H9 (cell line): ENCODE measurements around the gene GPR183. TPM values are rescaled to one million over a fixed set of nuclear protein-coding genes. Genes with fewer than 3 reads are reported as not detected.

Experiments
- DNase-seq: peaks from one replicate; pipeline ENCODE4 v3.0.0-alpha.2; 2017
- H2AFZ ChIP-seq: one replicate; pipeline ENCODE4 v1.6.1; 2013; ENCODE audit warnings: mild to moderate bottlenecking, low read length, control low read depth, moderate library complexity
- H2AK5ac ChIP-seq: 2 replicates; pipeline ENCODE4 v1.6.1; 2013; ENCODE audit warnings: low read length, control low read depth, mixed read lengths; ENCODE audit not compliant: insufficient read length
- H2BK120ac ChIP-seq: one replicate; pipeline ENCODE4 v1.6.1; 2013; ENCODE audit warnings: low read depth, mild to moderate bottlenecking, low read length, control low read depth, inconsistent platforms; ENCODE audit not compliant: poor library complexity, severe bottlenecking
- H2BK12ac ChIP-seq: 2 replicates; pipeline ENCODE4 v1.6.1; 2013; ENCODE audit warnings: low read length, control low read depth, mixed read lengths, low read depth; ENCODE audit not compliant: insufficient read length
- H2BK15ac ChIP-seq: 2 replicates; pipeline ENCODE4 v1.6.1; 2013; ENCODE audit warnings: low read depth, low read length, control low read depth
- H2BK20ac ChIP-seq: one replicate; pipeline ENCODE4 v1.6.1; 2013; ENCODE audit warnings: low read depth, mild to moderate bottlenecking, low read length, control low read depth, inconsistent platforms; ENCODE audit not compliant: poor library complexity, severe bottlenecking
- H2BK5ac ChIP-seq: 2 replicates; pipeline ENCODE4 v1.6.1; 2013; ENCODE audit warnings: low read length, control low read depth, mixed read lengths; ENCODE audit not compliant: insufficient read length
- H3K14ac ChIP-seq: 2 replicates; pipeline ENCODE4 v1.6.1; 2013; ENCODE audit warnings: low read length, control low read depth; ENCODE audit not compliant: insufficient read depth
- H3K18ac ChIP-seq: 2 replicates; pipeline ENCODE4 v1.6.1; 2013; ENCODE audit warnings: low read depth, mild to moderate bottlenecking, mixed read lengths, low read length, control low read depth; ENCODE audit not compliant: insufficient read length
- H3K23ac ChIP-seq: 2 replicates; pipeline ENCODE4 v1.6.1; 2013; ENCODE audit warnings: low read length, control low read depth, mixed read lengths, low read depth; ENCODE audit not compliant: insufficient read length
- H3K23me2 ChIP-seq: 2 replicates; pipeline ENCODE4 v1.6.1; 2013; ENCODE audit warnings: low read depth, mild to moderate bottlenecking, mixed read lengths, low read length, control low read depth; ENCODE audit not compliant: insufficient read length, poor library complexity, severe bottlenecking
- H3K27ac ChIP-seq: 2 replicates; pipeline ENCODE4 v1.5.1; 2013; ENCODE audit warnings: low read length, control low read depth, mixed read lengths, low read depth; ENCODE audit not compliant: insufficient read length
- H3K27me3 ChIP-seq: 2 replicates; pipeline ENCODE4 v1.6.1; 2013; ENCODE audit warnings: low read length, control low read depth, inconsistent platforms; ENCODE audit not compliant: insufficient read depth
- H3K4ac ChIP-seq: 2 replicates; pipeline ENCODE4 v1.6.1; 2013; ENCODE audit warnings: low read depth, mild to moderate bottlenecking, control low read depth, inconsistent platforms, low read length, moderate library complexity
- H3K4me1 ChIP-seq: 2 replicates; pipeline ENCODE4 v1.6.1; 2013; ENCODE audit warnings: low read length, control low read depth, inconsistent platforms; ENCODE audit not compliant: insufficient read depth
- H3K4me2 ChIP-seq: 2 replicates; pipeline ENCODE4 v1.6.1; 2013; ENCODE audit warnings: low read length, control low read depth, mixed read lengths; ENCODE audit not compliant: insufficient read length, insufficient read depth
- H3K56ac ChIP-seq: 2 replicates; pipeline ENCODE4 v1.6.1; 2013; ENCODE audit warnings: low read depth, mild to moderate bottlenecking, mixed read lengths, low read length, control low read depth; ENCODE audit not compliant: insufficient read length
- H3K79me1 ChIP-seq: 2 replicates; pipeline ENCODE4 v1.6.1; 2013; ENCODE audit warnings: low read depth, mild to moderate bottlenecking, moderate library complexity, low read length, control low read depth, inconsistent platforms; ENCODE audit not compliant: insufficient read depth, poor library complexity, severe bottlenecking
- H3K79me2 ChIP-seq: 2 replicates; pipeline ENCODE4 v1.6.1; 2013; ENCODE audit warnings: low read length, control low read depth, inconsistent platforms; ENCODE audit not compliant: insufficient read depth
- H3K9ac ChIP-seq: 2 replicates; pipeline ENCODE4 v1.6.1; 2013; ENCODE audit warnings: low read length, control low read depth, mixed read lengths; ENCODE audit not compliant: insufficient read length; ENCODE audit errors: extremely low read depth
- H3K9me3 ChIP-seq: one replicate; pipeline ENCODE4 v1.6.1; 2013; ENCODE audit warnings: low read depth, low read length, inconsistent platforms; ENCODE audit not compliant: control insufficient read depth
- H3T11ph ChIP-seq: one replicate; pipeline ENCODE4 v1.6.1; 2013; ENCODE audit warnings: mild to moderate bottlenecking, low read length, control low read depth, inconsistent platforms
- H4K20me1 ChIP-seq: one replicate; pipeline ENCODE4 v1.6.1; 2013; ENCODE audit not compliant: control insufficient read depth, insufficient read length, insufficient read depth
- H4K5ac ChIP-seq: 2 replicates; pipeline ENCODE4 v1.6.1; 2013; ENCODE audit warnings: low read depth, mild to moderate bottlenecking, mixed read lengths, low read length, control low read depth; ENCODE audit not compliant: insufficient read length
- H4K8ac ChIP-seq: replicated peaks from 2 replicates; pipeline ENCODE4 v1.6.1; 2013; ENCODE audit warnings: low read length, control low read depth, mixed read lengths, low read depth; ENCODE audit not compliant: insufficient read length
- H4K91ac ChIP-seq: 2 replicates; pipeline ENCODE4 v1.6.1; 2013; ENCODE audit warnings: low read depth, mild to moderate bottlenecking, moderate library complexity, mixed read lengths, low read length, control low read depth; ENCODE audit not compliant: insufficient read length
- H3K27ac Mint-ChIP-seq, 3 experiments: 2 replicates in 2 of 3; 3 replicates in 1 of 3; pipeline ENCODE4 v1.8.0; 2020 to 2021; ENCODE audit warnings: mixed read lengths in 3 of 3, mild to moderate bottlenecking in 1 of 3, moderate library complexity in 1 of 3
- H3K27me3 Mint-ChIP-seq: 2 replicates; pipeline ENCODE4 v1.8.0; 2021; ENCODE audit warnings: low read depth, mild to moderate bottlenecking, moderate library complexity, mixed read lengths
- H3K36me3 Mint-ChIP-seq, 3 experiments: 2 replicates in 2 of 3; 3 replicates in 1 of 3; pipeline ENCODE4 v1.8.0; 2020 to 2021; ENCODE audit warnings: low read depth in 3 of 3, mixed read lengths in 3 of 3; ENCODE audit not compliant: insufficient read depth in 1 of 3
- H3K4me1 Mint-ChIP-seq, 2 experiments: 2 replicates each; pipeline ENCODE4 v1.8.0; 2020; ENCODE audit warnings: mixed read lengths in 2 of 2
- H3K4me3 Mint-ChIP-seq, 2 experiments: 2 replicates in 1 of 2; 3 replicates in 1 of 2; pipeline ENCODE4 v1.8.0; 2020 to 2021; ENCODE audit warnings: mild to moderate bottlenecking in 2 of 2, mixed read lengths in 2 of 2, moderate library complexity in 1 of 2
- H3K9me3 Mint-ChIP-seq, 2 experiments: 2 replicates in 1 of 2; 3 replicates in 1 of 2; pipeline ENCODE4 v1.8.0; 2020; ENCODE audit warnings: mild to moderate bottlenecking in 2 of 2, mixed read lengths in 2 of 2, moderate library complexity in 1 of 2
- CTCF ChIP-seq: fragments of 200-600 bp; sonication (generic); conservative IDR thresholded peaks from 3 replicates; pipeline ENCODE4 v1.8.0; 2021; ENCODE audit warnings: antibody characterized with exemption, mild to moderate bottlenecking
- WGBS: extraction: QIAGEN DNeasy Blood & Tissue Kit; methylation state at CpG from one replicate; pipeline ENCODE4 v1.1.7; 2013; ENCODE audit warnings: missing lambda C conversion rate, low lambda C conversion rate, mixed read lengths; ENCODE audit not compliant: insufficient read length; ENCODE audit errors: extremely low coverage; 5-methylcytosine and 5-hydroxymethylcytosine counted together
- total RNA-seq: library from RNA; stranded (reverse); gene quantifications from 2 replicates; pipeline ENCODE4 v1.2.1, GENCODE V29; 2021

Gene GPR183
- total RNA-seq, 1 experiment from 2014 or later = not detected

- no peak overlapping the region for H3K9ac ChIP-seq
- H3K56ac ChIP-seq = no peak overlapping the region
- no peak overlapping the region for H2BK15ac ChIP-seq
- no peak for TF ChIP-seq CTCF
- no peaks in the 10 kb centered on the region for H4K20me1 ChIP-seq
- Mint-ChIP-seq H3K27me3 (no peaks in the 10 kb centered on the region), H3K27ac (no peak overlapping the region), H3K4me3 (no peak overlapping the region), H3K4me1 (peaks cover 25 to 29% of the 10 kb centered on the region in 2 experiments), H3K36me3 (peaks cover 5 to 7% (median 6%) of the 10 kb centered on the region in 3 experiments; a peak in 4 of 7 replicates), H3K9me3 (no peaks in the 10 kb centered on the region)
- H2BK12ac ChIP-seq = no peak overlapping the region
- H3K27me3 ChIP-seq = peaks cover 3% of the 10 kb centered on the region; the same call in 1 of the 2 replicates
- no peak overlapping the region for H3K18ac ChIP-seq
- no peak overlapping the region for H3K14ac ChIP-seq
- H2BK20ac ChIP-seq = no peak overlapping the region
- no peaks in the 10 kb centered on the region; the same call in 1 of the 2 replicates for H3K4me1 ChIP-seq
- no peak overlapping the region for H2AK5ac ChIP-seq
- no peaks in the 10 kb centered on the region for H3K9me3 ChIP-seq
- H3K23ac ChIP-seq = no peak overlapping the region
- no peak overlapping the region for H3K4me2 ChIP-seq
- no CpG with 5 or more reads among the region's 3 CpGs for WGBS
- no peak overlapping the region for H3K4ac ChIP-seq
- no peak overlapping the region for H4K8ac ChIP-seq
- H3K79me2 ChIP-seq = peaks cover 5% of the 10 kb centered on the region; the same call in 1 of the 2 replicates
- no peak overlapping the region for H2BK120ac ChIP-seq
- no peak overlapping the region for H3K27ac ChIP-seq
- DNase-seq = no peak
- H2AFZ ChIP-seq = no peak overlapping the region
- no peak overlapping the region for H3T11ph ChIP-seq
- H2BK5ac ChIP-seq = no peak overlapping the region
- H4K91ac ChIP-seq = no peak overlapping the region
- no peaks in the 10 kb centered on the region for H3K79me1 ChIP-seq
- H4K5ac ChIP-seq = no peak overlapping the region
- no peaks in the 10 kb centered on the region for H3K23me2 ChIP-seq
Observed at GRCh38 chr13:99308471-99309087, 1.4 kb upstream of the GPR183 start.
